IMR-90 (cell line): ENCODE measurements around the gene CECR2. TPM values are rescaled to one million over a fixed set of nuclear protein-coding genes. Genes with fewer than 3 reads are reported as not detected.

Experiments
- ATAC-seq: fragments of 200-7000 bp; cut with Tn5 transposase; 2 replicates; pipeline ENCODE4 v1.9.1; 2020; ENCODE audit warnings: low read depth, mild to moderate bottlenecking, moderate library complexity
- BruUV-seq: library from RNA; stranded (reverse); fragments of 400-500 nt; replicated peaks from 2 replicates; lab custom pipeline; 2021; lab: Mats Ljungman, UMichigan
- CTCF ChIA-PET: fragments of 300-600 bp; formaldehyde crosslinking; extraction: SDS; loops from one replicate; lab custom pipeline; 2021; ENCODE audit warnings: antibody characterized with exemption; lab: Yijun Ruan, JAX
- POLR2A ChIA-PET: fragments of 300-600 bp; sonication (Branson Sonifier 250); formaldehyde crosslinking; loops from one replicate; lab custom pipeline; 2022; ENCODE audit warnings: antibody characterized with exemption; ENCODE audit not compliant: unreplicated experiment; lab: Charles Lee
- DNase-seq: peaks from one replicate; pipeline ENCODE4 v3.0.0; 2013
- H2AFZ ChIP-seq: replicated peaks from 2 replicates; pipeline ENCODE3; 2013; ENCODE audit warnings: low read length, mild to moderate bottlenecking; ENCODE audit not compliant: poor library complexity
- H2AK5ac ChIP-seq: 2 replicates; pipeline ENCODE4 v1.6.1; 2013; ENCODE audit warnings: low read depth, low read length, inconsistent platforms
- H2AK9ac ChIP-seq: replicated peaks from 2 replicates; pipeline ENCODE3; 2013; ENCODE audit warnings: mild to moderate bottlenecking, low read depth, low read length, moderate library complexity; ENCODE audit not compliant: poor library complexity
- H2BK120ac ChIP-seq: 2 replicates; pipeline ENCODE4 v1.6.1; 2013; ENCODE audit warnings: low read depth, low read length, inconsistent platforms
- H2BK15ac ChIP-seq: 3 replicates; pipeline ENCODE4 v1.6.1; 2013; ENCODE audit warnings: low read depth, low read length, inconsistent platforms
- H2BK20ac ChIP-seq: 2 replicates; pipeline ENCODE4 v1.6.1; 2013; ENCODE audit warnings: low read depth, mild to moderate bottlenecking, inconsistent platforms, low read length, moderate library complexity
- H2BK5ac ChIP-seq: 2 replicates; pipeline ENCODE4 v1.6.1; 2013; ENCODE audit warnings: mild to moderate bottlenecking, low read depth, low read length, inconsistent platforms; ENCODE audit not compliant: poor library complexity, severe bottlenecking
- H3K14ac ChIP-seq: replicated peaks from 2 replicates; pipeline ENCODE4 v1.6.1; 2013; ENCODE audit warnings: low read depth, low read length, inconsistent platforms
- H3K18ac ChIP-seq: 2 replicates; pipeline ENCODE4 v1.6.1; 2013; ENCODE audit warnings: low read depth, low read length, control low read depth
- H3K23ac ChIP-seq: 2 replicates; pipeline ENCODE4 v1.6.1; 2013; ENCODE audit warnings: low read depth, low read length, inconsistent platforms
- H3K27ac ChIP-seq: 2 replicates; pipeline ENCODE4 v1.5.1; 2013; ENCODE audit warnings: mild to moderate bottlenecking, control low read depth, low read length; ENCODE audit not compliant: insufficient read depth
- H3K27me3 ChIP-seq: 2 replicates; pipeline ENCODE4 v1.6.1; 2013; ENCODE audit warnings: low read length; ENCODE audit not compliant: control insufficient read depth, insufficient read depth
- H3K36me3 ChIP-seq: 2 replicates; pipeline ENCODE4 v1.6.1; 2013; ENCODE audit warnings: low read length, mixed read lengths; ENCODE audit not compliant: control insufficient read depth, insufficient read depth
- H3K4ac ChIP-seq: 2 replicates; pipeline ENCODE4 v1.6.1; 2013; ENCODE audit warnings: low read depth, low read length, inconsistent platforms
- H3K4me1 ChIP-seq: 2 replicates; pipeline ENCODE4 v1.6.1; 2013; ENCODE audit warnings: low read length, mixed read lengths; ENCODE audit not compliant: control insufficient read depth, insufficient read depth
- H3K4me2 ChIP-seq: 2 replicates; pipeline ENCODE4 v1.6.1; 2013; ENCODE audit warnings: low read depth, mild to moderate bottlenecking, control low read depth, low read length, moderate library complexity
- H3K4me3 ChIP-seq: 2 replicates; pipeline ENCODE4 v1.5.1; 2013; ENCODE audit warnings: low read depth, mild to moderate bottlenecking, control low read depth, low read length, moderate library complexity; ENCODE audit not compliant: insufficient read depth
- H3K56ac ChIP-seq: 2 replicates; pipeline ENCODE4 v1.6.1; 2013; ENCODE audit warnings: low read length, inconsistent platforms; ENCODE audit not compliant: insufficient read depth; ENCODE audit errors: extremely low read depth
- H3K79me1 ChIP-seq, 2 experiments: 2 replicates each; pipeline ENCODE4 v1.6.1; 2013; ENCODE audit warnings: low read length in 2 of 2, inconsistent platforms in 1 of 2, low read depth in 1 of 2
- H3K9ac ChIP-seq: 2 replicates; pipeline ENCODE4 v1.6.1; 2013; ENCODE audit warnings: low read depth, low read length, control low read depth
- H3K9me1 ChIP-seq: 2 replicates; pipeline ENCODE4 v1.6.1; 2013; ENCODE audit warnings: low read length, inconsistent platforms; ENCODE audit not compliant: insufficient read depth
- H3K9me3 ChIP-seq: 2 replicates; pipeline ENCODE4 v1.6.1; 2013; ENCODE audit warnings: low read length; ENCODE audit not compliant: control insufficient read depth, insufficient read depth
- H4K20me1 ChIP-seq: 2 replicates; pipeline ENCODE4 v1.6.1; 2013; ENCODE audit warnings: low read length, inconsistent platforms; ENCODE audit not compliant: insufficient read depth
- H4K5ac ChIP-seq: 2 replicates; pipeline ENCODE4 v1.6.1; 2013; ENCODE audit warnings: mild to moderate bottlenecking, low read depth, low read length, control low read depth
- H4K8ac ChIP-seq, 2 experiments: 2 replicates each; pipeline ENCODE4 v1.6.1; 2013; ENCODE audit warnings: low read depth in 2 of 2, low read length in 2 of 2, control low read depth in 1 of 2, inconsistent platforms in 1 of 2
- H4K91ac ChIP-seq: 2 replicates; pipeline ENCODE4 v1.6.1; 2013; ENCODE audit warnings: low read depth, low read length, inconsistent platforms; ENCODE audit not compliant: insufficient read depth
- CEBPB ChIP-seq: IDR thresholded peaks from 2 replicates; pipeline ENCODE4 v1.6.1; 2012; ENCODE audit warnings: low read depth, low read length, improper control_type of control experiment
- CHD1 ChIP-seq: IDR thresholded peaks from 2 replicates; pipeline ENCODE4 v1.6.1; 2012; ENCODE audit warnings: low read depth, low read length, improper control_type of control experiment
- ELK1 ChIP-seq: fragments of 150-350 bp; IDR thresholded peaks from 2 replicates; pipeline ENCODE4 v1.6.1; 2016; ENCODE audit warnings: low read depth, mild to moderate bottlenecking, low read length, moderate library complexity, borderline replicate concordance
- FOS ChIP-seq: fragments of 150-350 bp; IDR thresholded peaks from 2 replicates; pipeline ENCODE4 v1.6.1; 2016; ENCODE audit warnings: low read depth, low read length
- MAFK ChIP-seq: IDR thresholded peaks from 2 replicates; pipeline ENCODE4 v1.6.1; 2012; ENCODE audit warnings: low read depth, low read length, improper control_type of control experiment
- MAZ ChIP-seq: IDR thresholded peaks from 2 replicates; pipeline ENCODE4 v1.6.1; 2012; ENCODE audit warnings: low read depth, mild to moderate bottlenecking, low read length, improper control_type of control experiment, moderate library complexity, borderline replicate concordance
- MXI1 ChIP-seq: IDR thresholded peaks from 2 replicates; pipeline ENCODE4 v1.6.1; 2012; ENCODE audit warnings: low read depth, mild to moderate bottlenecking, low read length, moderate library complexity, borderline replicate concordance
- RAD21 ChIP-seq: IDR thresholded peaks from 2 replicates; pipeline ENCODE4 v1.6.1; 2012; ENCODE audit warnings: low read length, improper control_type of control experiment
- RCOR1 ChIP-seq: IDR thresholded peaks from 2 replicates; pipeline ENCODE4 v1.6.1; 2012; ENCODE audit warnings: mild to moderate bottlenecking, low read length, improper control_type of control experiment; ENCODE audit not compliant: insufficient replicate concordance
- RFX5 ChIP-seq: IDR thresholded peaks from 2 replicates; pipeline ENCODE4 v1.8.0; 2012; ENCODE audit warnings: low read depth, mild to moderate bottlenecking, low read length, moderate library complexity
- WGBS, 2 experiments: methylation state at CpG; one replicate each; pipeline versions ENCODE4 v1.1.5 to v1.1.7; 2013; ENCODE audit warnings: missing lambda C conversion rate in 2 of 2; ENCODE audit not compliant: insufficient read length in 1 of 2; ENCODE audit errors: extremely low coverage in 2 of 2; 5-methylcytosine and 5-hydroxymethylcytosine counted together
- dilution Hi-C: fragments of 300-500 bp; cut with HindIII; formaldehyde crosslinking; loops from one replicate; pipeline ENCODE4 v1.14.3; 2018; ENCODE audit warnings: low sequenced_read_pairs; ENCODE audit not compliant: unreplicated experiment
- in situ Hi-C: fragments of 300-500 bp; cut with MboI; formaldehyde crosslinking; loops from 3 replicates; pipeline ENCODE4 v1.14.3; 2019; ENCODE audit warnings: low sequenced_read_pairs, inconsistent platforms, mixed read lengths
- intact Hi-C: fragments of 100-400 bp; cut with micrococcal nuclease; formaldehyde crosslinking; loops from 2 replicates; pipeline ENCODE4 v1.10.0; 2022
- polyA plus RNA-seq, 3 experiments: library from polyadenylated mRNA; depleted of rRNA; stranded (reverse); fragments of >200 nt; gene quantifications; 2 replicates each; pipeline ENCODE4 v1.2.3, GENCODE V29; 2012; ENCODE audit warnings: low replicate concordance in 1 of 3
- total RNA-seq: library from RNA; depleted of rRNA; stranded (reverse); fragments of >200 nt; gene quantifications from 2 replicates; pipeline ENCODE4 v1.2.3, GENCODE V29; 2012
- TF ChIP-seq, protein P1 (sequence below): fragments of 150-350 bp; IDR thresholded peaks from 2 replicates; pipeline ENCODE4 v1.6.1; 2017; ENCODE audit warnings: mild to moderate bottlenecking, antibody characterized with exemption, low read length, low read depth

The CECR2 gene
- total and polyA plus RNA-seq, 2 of the 4 experiments (the other 2 are of a cell fraction) = under 0.01 TPM; not detected in 1

DNA sequence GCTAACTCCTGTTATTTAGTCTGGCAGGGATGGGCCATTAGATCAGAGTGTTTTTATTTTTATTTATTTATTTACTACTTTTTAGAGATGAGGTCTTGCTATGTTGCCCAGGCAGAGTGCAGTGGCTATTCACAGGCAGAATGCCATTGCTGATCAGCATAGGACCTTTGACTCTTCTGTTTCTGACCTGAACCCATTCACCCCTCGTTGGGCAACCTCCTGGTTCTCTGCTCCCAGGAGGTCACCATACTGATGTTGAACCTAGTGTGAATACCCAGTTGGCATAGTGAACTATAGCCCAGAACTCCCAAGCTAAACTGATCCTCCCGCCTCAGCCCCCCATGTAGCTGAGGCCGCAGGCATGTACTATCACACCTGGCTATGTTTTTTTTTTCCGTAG, 16.5 kb upstream of the CECR2 start:
- H2AFZ ChIP-seq = no peak overlapping the region
- no peak overlapping the region for H4K5ac ChIP-seq
- 60% methylated on average over 2 of the region's 4 CpGs; no CpG with 5 or more reads in 1 of the 2 experiments for WGBS, 2 experiments
- no peak overlapping the region for H4K8ac ChIP-seq
- H3K9me1 ChIP-seq = no peaks in the 10 kb centered on the region
- dilution Hi-C loops = no loop called here
- H2AK5ac ChIP-seq = no peak overlapping the region
- H2BK120ac ChIP-seq = no peak overlapping the region
- no peak for ATAC-seq
- H2BK15ac ChIP-seq = no peak overlapping the region
- in situ Hi-C loops = loop anchor here (10.0 kb wide), 1 partner anchor 62 kb away; no protein-coding TSS in a partner anchor
- no peak overlapping the region for H3K23ac ChIP-seq
- no peak overlapping the region for H3K18ac ChIP-seq
- H2BK5ac ChIP-seq = no peak overlapping the region
- no peaks in the 10 kb centered on the region; the same call in 1 of the 2 replicates for H3K9me3 ChIP-seq
- CTCF ChIA-PET = no interaction called here
- H3K27me3 ChIP-seq = no peaks in the 10 kb centered on the region
- H3K9ac ChIP-seq = no peak overlapping the region
- no TSS peak for BruUV-seq
- H4K20me1 ChIP-seq = no peaks in the 10 kb centered on the region
- POLR2A ChIA-PET = no interaction called here
- no peak overlapping the region for H3K27ac ChIP-seq
- no peak overlapping the region for H4K91ac ChIP-seq
- intact Hi-C loops = no loop called here
- H3K4me3 ChIP-seq = no peak overlapping the region
- H2BK20ac ChIP-seq = no peak overlapping the region
- H3K14ac ChIP-seq = no peak overlapping the region
- no peak overlapping the region for H3K56ac ChIP-seq
- H3K4me2 ChIP-seq = no peak overlapping the region
- H2AK9ac ChIP-seq = no peak overlapping the region
- no peaks in the 10 kb centered on the region for H3K4me1 ChIP-seq
- H3K4ac ChIP-seq = no peak overlapping the region
- TF ChIP-seq MAFK = no peak
- TF ChIP-seq RCOR1 = no peak
- TF ChIP-seq ELK1 = no peak
- TF ChIP-seq CHD1 = no peak
- TF ChIP-seq, protein P1, sequence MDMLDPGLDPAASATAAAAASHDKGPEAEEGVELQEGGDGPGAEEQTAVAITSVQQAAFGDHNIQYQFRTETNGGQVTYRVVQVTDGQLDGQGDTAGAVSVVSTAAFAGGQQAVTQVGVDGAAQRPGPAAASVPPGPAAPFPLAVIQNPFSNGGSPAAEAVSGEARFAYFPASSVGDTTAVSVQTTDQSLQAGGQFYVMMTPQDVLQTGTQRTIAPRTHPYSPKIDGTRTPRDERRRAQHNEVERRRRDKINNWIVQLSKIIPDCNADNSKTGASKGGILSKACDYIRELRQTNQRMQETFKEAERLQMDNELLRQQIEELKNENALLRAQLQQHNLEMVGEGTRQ = no peak
- no peak for TF ChIP-seq MXI1
- TF ChIP-seq FOS = no peak
- no peak for TF ChIP-seq MAZ
- no peak for TF ChIP-seq RFX5
- TF ChIP-seq CEBPB = no peak
- TF ChIP-seq RAD21 = no peak
- no peak for DNase-seq
- H3K36me3 ChIP-seq = no peaks in the 10 kb centered on the region
- no peaks in the 10 kb centered on the region for H3K79me1 ChIP-seq
